Neuron (in vitro differentiated cells): ENCODE measurements around the gene PTPN1.
A peak's percentile ranks its signal among the peaks of the same experiment; 100 is the strongest.

Experiments used
- H2AFZ ChIP-seq: one replicate; pipeline ENCODE4 v1.6.1; 2013; ENCODE audit warnings: low read depth, mild to moderate bottlenecking, inconsistent platforms, low read length, moderate library complexity
- H3K27me3 ChIP-seq: one replicate; pipeline ENCODE4 v1.6.1; 2013; ENCODE audit warnings: low read length; ENCODE audit not compliant: insufficient read depth
- H3K36me3 ChIP-seq: one replicate; pipeline ENCODE4 v1.6.1; 2013; ENCODE audit warnings: low read length; ENCODE audit not compliant: insufficient read depth
- H3K4me1 ChIP-seq: one replicate; pipeline ENCODE4 v1.6.1; 2013; ENCODE audit warnings: low read length; ENCODE audit not compliant: insufficient read depth
- H3K4me3 ChIP-seq: 2 replicates; pipeline ENCODE4 v1.5.1; 2013; ENCODE audit warnings: mild to moderate bottlenecking, low read length, moderate library complexity
- H3K9me3 ChIP-seq: one replicate; pipeline ENCODE4 v1.6.1; 2013; ENCODE audit warnings: low read length

PTPN1 gene

DNA sequence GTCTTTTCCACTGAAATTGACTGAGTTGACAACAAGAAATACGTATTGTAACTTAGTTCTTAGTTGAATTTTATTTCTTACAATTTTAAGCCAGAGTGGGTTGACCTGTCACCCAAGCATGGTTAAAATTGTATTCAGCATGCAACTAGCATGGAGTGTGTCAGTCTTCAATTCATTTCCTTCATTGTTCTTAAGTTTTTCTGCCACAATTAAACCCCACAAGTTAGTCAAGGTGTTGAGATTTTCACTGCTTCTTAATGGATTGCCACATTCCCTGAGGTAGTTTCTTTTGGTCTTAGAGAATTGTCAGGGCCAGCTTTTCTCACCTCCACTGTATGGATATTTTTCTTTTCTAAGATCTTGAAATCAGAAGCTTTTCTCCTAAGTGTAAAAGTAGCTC lies 2.1 kb downstream of the PTPN1 start:
- Histone ChIP-seq H3K4me3 (peak overlapping the region; percentile 91), H3K36me3 (no peaks in the 10 kb centered on the region), H2AFZ (no peak overlapping the region), H3K9me3 (no peaks in the 10 kb centered on the region), H3K4me1 (peaks cover 44% of the 10 kb centered on the region), H3K27me3 (no peaks in the 10 kb centered on the region)

GRCh38 chr20:50513169-50514034 lies 3.2 kb downstream of the PTPN1 start:
- H3K4me1 ChIP-seq = peaks cover 42% of the 10 kb centered on the region
- no peak overlapping the region for H3K4me3 ChIP-seq
- no peaks in the 10 kb centered on the region for H3K36me3 ChIP-seq
- H3K27me3 ChIP-seq = no peaks in the 10 kb centered on the region
- H3K9me3 ChIP-seq = no peaks in the 10 kb centered on the region
- H2AFZ ChIP-seq = no peak overlapping the region

DNA sequence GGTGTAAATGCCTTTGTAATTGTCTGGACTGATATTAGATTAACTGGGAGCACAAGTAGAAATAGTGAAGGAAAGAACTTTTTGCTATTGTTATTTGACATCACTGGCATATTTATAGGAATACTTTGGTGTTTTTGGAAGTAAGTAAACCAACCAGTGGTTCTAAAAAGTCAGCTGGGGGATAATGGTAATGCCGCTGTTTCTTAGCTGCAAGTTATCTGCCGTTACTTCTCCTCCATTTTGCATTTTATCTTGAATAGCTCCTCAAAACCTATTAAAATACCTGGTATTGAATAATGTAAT lies 3.8 kb downstream of the PTPN1 start:
- Histone ChIP-seq H3K36me3 (no peaks in the 10 kb centered on the region), H3K9me3 (no peaks in the 10 kb centered on the region), H3K27me3 (no peaks in the 10 kb centered on the region), H2AFZ (no peak overlapping the region), H3K4me1 (peaks cover 37% of the 10 kb centered on the region), H3K4me3 (no peak overlapping the region)

DNA sequence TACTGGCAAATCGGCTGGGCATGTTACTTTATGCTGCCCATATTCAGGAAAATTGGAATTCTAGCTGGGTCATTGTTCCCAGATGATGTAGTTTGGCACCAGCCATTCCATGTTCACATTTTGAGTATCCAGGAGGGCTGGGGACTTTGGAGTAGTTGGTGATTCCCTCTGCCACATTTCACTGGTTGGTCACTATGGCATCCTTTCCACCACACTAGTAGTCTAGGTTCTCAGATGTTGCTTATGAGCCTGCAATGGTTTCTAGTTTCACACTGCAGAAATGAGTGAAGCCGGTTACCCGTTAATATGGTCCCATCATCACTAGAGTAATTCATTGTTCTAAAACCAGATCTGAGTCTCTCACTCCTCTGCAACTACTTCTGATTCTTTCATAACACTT lies 4.6 kb downstream of the PTPN1 start:
- Histone ChIP-seq H2AFZ (no peak overlapping the region), H3K4me3 (no peak overlapping the region), H3K4me1 (peaks cover 32% of the 10 kb centered on the region), H3K27me3 (no peaks in the 10 kb centered on the region), H3K9me3 (no peaks in the 10 kb centered on the region), H3K36me3 (peaks cover 3% of the 10 kb centered on the region)

DNA sequence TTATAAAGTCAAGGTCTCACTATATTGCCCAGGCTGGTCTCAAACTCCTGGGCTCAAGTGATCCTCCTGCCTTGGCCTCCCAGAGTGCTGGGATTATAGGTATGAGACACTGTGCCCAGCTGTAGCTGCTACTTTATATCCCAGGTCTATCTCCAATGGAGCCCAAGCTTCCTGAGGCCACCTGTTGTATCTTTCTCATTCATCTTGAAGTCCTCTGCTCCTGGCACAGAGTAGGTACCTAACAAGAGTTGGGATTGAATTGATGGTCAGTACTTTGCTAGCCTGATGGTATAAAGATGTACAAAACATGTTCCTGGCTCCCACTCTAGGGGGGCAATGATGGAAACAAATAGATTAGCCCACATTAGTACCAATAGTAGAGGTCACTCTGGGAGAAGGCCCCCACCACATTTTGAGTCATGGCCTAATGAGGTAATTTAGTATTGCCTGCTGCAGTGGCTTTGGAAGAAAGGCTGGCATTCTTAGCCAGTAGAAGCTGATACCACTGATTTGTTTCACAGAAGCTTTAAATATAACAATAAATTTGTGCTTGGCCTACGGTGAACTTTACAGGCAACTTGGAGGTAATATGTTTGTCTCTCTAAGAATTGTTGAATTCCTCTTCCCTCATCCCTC lies 5.4 kb downstream of the PTPN1 start:
- Histone ChIP-seq H3K27me3 (no peaks in the 10 kb centered on the region), H3K9me3 (no peaks in the 10 kb centered on the region), H3K4me1 (peaks cover 32% of the 10 kb centered on the region), H2AFZ (no peak overlapping the region), H3K4me3 (no peak overlapping the region), H3K36me3 (peaks cover 3% of the 10 kb centered on the region)

- H3K9me3 ChIP-seq = no peaks in the 10 kb centered on the region
- H3K27me3 ChIP-seq = no peaks in the 10 kb centered on the region
- no peak overlapping the region for H2AFZ ChIP-seq
- H3K4me1 ChIP-seq = peaks cover 33% of the 10 kb centered on the region
- no peak overlapping the region for H3K4me3 ChIP-seq
- peaks cover 3% of the 10 kb centered on the region for H3K36me3 ChIP-seq
Measured at GRCh38 chr20:50516180-50516934, 6.2 kb downstream of the PTPN1 start.

GRCh38 chr20:50516935-50517816 lies 7.0 kb downstream of the PTPN1 start:
- H3K36me3 ChIP-seq = peaks cover 3% of the 10 kb centered on the region
- H3K9me3 ChIP-seq = no peaks in the 10 kb centered on the region
- H3K4me1 ChIP-seq = peaks cover 26% of the 10 kb centered on the region
- no peak overlapping the region for H2AFZ ChIP-seq
- H3K4me3 ChIP-seq = no peak overlapping the region
- H3K27me3 ChIP-seq = no peaks in the 10 kb centered on the region

- no peaks in the 10 kb centered on the region for H3K9me3 ChIP-seq
- no peaks in the 10 kb centered on the region for H3K27me3 ChIP-seq
- no peak overlapping the region for H3K4me3 ChIP-seq
- H3K4me1 ChIP-seq = peaks cover 20% of the 10 kb centered on the region
- H2AFZ ChIP-seq = no peak overlapping the region
- peaks cover 3% of the 10 kb centered on the region for H3K36me3 ChIP-seq
Measured at GRCh38 chr20:50517817-50518154, 7.6 kb downstream of the PTPN1 start.

- no peak overlapping the region for H3K4me3 ChIP-seq
- no peak overlapping the region for H2AFZ ChIP-seq
- peaks cover 15% of the 10 kb centered on the region for H3K4me1 ChIP-seq
- no peaks in the 10 kb centered on the region for H3K27me3 ChIP-seq
- H3K9me3 ChIP-seq = no peaks in the 10 kb centered on the region
- H3K36me3 ChIP-seq = peaks cover 3% of the 10 kb centered on the region
Measured at GRCh38 chr20:50518270-50518721, 8.1 kb downstream of the PTPN1 start.

DNA sequence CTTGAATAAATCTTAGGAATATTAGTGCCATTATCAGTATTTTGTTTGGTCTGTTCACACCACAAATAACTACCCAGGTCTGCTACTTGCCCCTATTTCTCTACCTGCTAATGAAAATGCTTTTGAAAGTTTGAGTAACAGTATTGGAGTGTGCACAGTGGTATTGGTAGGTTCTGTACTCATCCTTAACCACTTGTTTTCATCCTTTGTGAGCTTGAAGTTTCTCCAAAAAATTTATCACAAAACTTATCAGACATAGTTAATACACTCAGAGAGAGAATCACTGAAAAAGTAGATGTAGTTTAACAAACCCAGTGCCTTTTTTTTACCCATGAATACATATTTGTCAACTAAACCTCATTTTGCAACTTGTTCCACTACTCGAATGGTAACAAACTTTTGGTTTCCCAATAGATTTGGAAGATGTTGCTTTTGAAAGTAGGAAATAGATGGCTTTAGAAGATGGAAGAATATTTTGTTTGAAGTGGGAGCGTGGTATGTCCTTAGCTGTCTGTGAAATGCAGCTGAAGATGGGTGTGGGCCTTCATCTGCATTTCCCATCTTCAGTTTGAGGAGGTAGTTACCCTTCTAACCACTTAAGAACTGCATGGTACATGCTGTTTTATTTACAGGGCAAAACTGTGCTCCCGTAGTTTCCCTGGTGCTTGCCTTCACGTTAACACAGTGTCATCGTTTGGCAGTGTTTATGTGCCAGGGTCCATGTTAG lies 9.0 kb downstream of the PTPN1 start:
- no peak overlapping the region for H3K4me3 ChIP-seq
- peaks cover 3% of the 10 kb centered on the region for H3K36me3 ChIP-seq
- peaks cover 11% of the 10 kb centered on the region for H3K4me1 ChIP-seq
- no peaks in the 10 kb centered on the region for H3K9me3 ChIP-seq
- no peak overlapping the region for H2AFZ ChIP-seq
- no peaks in the 10 kb centered on the region for H3K27me3 ChIP-seq

DNA sequence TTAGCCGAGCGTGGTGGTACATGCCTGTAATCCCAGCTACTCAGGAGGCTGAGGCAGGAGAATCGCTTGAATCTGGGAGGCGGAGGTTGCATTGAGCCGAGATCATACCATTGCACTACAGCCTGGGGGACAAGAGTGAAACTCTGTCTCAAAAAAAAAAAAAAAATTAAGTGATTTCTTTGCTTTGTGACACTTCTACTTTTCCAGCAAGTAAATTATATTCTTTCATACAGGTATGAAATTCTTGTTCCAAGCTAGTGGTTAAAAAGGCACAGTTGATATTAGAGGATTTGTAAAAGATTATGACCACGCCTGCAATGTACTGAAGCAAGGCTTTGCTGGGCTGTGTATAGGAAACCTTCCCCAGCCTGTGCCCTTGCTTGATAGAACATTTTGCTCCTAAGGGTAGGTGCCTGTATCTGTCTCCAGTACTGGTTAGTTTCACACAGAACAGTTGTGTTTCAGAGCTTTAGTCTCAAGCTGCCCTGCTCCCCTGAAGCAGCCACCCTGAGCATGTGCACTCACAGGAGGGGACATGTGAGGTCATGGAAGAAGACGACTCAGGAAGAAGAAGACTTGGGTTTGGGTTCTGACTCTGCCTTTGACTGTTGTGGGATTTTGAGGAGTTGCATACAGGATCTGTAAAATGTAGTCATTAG lies 10.2 kb downstream of the PTPN1 start:
- H3K36me3 ChIP-seq = peaks cover 3% of the 10 kb centered on the region
- H2AFZ ChIP-seq = no peak overlapping the region
- H3K4me3 ChIP-seq = no peak overlapping the region
- peaks cover 11% of the 10 kb centered on the region for H3K4me1 ChIP-seq
- no peaks in the 10 kb centered on the region for H3K27me3 ChIP-seq
- H3K9me3 ChIP-seq = no peaks in the 10 kb centered on the region
